Caco-2 (cell line): Measurements from ENCODE around the gene BRI3. TPM values are rescaled to one million over a fixed set of nuclear protein-coding genes. Genes with fewer than 3 reads are reported as not detected.

ENCODE experiments used
- BruUV-seq: library from RNA; stranded (reverse); fragments of 400-500 nt; replicated peaks from 2 replicates; lab custom pipeline; 2021; lab: Mats Ljungman, UMichigan
- CTCF ChIA-PET: fragments of 300-600 bp; sonication (Branson Sonifier 250); formaldehyde crosslinking; loops from one replicate; lab custom pipeline; 2022; ENCODE audit warnings: antibody characterized with exemption; lab: Charles Lee
- POLR2A ChIA-PET: fragments of 300-600 bp; sonication (Branson Sonifier 250); formaldehyde crosslinking; loops from one replicate; lab custom pipeline; 2022; ENCODE audit warnings: antibody characterized with exemption; lab: Charles Lee
- DNase-seq, 2 experiments: peaks; one replicate each; pipeline versions ENCODE4 v3.0.0 to v3.0.0-alpha.2; 2020 to 2022
- H3K27me3 ChIP-seq: replicated peaks from 2 replicates; pipeline ENCODE4 v1.6.0; 2011; ENCODE audit warnings: low read length; ENCODE audit not compliant: control insufficient read depth, insufficient read depth
- H3K36me3 ChIP-seq: 2 replicates; pipeline ENCODE4 v1.5.1; 2011; ENCODE audit warnings: low read length; ENCODE audit not compliant: control insufficient read depth, insufficient read depth
- H3K4me1 ChIP-seq: fragments of 250-450 bp; sonication (Bioruptor Pico); 2 replicates; pipeline ENCODE4 v1.5.1; 2020; ENCODE audit warnings: mild to moderate bottlenecking
- H3K4me3 ChIP-seq: 2 replicates; pipeline ENCODE4 v1.5.1; 2011; ENCODE audit warnings: low read depth, mild to moderate bottlenecking, control low read depth, low read length
- H3K9me3 ChIP-seq: fragments of 250-450 bp; sonication (Bioruptor Pico); 2 replicates; pipeline ENCODE4 v1.5.1; 2020; ENCODE audit warnings: mild to moderate bottlenecking, moderate library complexity
- H3K27ac Mint-ChIP-seq: one replicate; pipeline ENCODE4 v1.8.0; 2022; ENCODE audit warnings: mixed read lengths; ENCODE audit not compliant: unreplicated experiment
- H3K27me3 Mint-ChIP-seq: one replicate; pipeline ENCODE4 v1.8.0; 2022; ENCODE audit warnings: mixed read lengths; ENCODE audit not compliant: insufficient read depth, unreplicated experiment
- H3K36me3 Mint-ChIP-seq: one replicate; pipeline ENCODE4 v1.8.0; 2022; ENCODE audit warnings: mild to moderate bottlenecking, mixed read lengths; ENCODE audit not compliant: insufficient read depth, unreplicated experiment
- H3K4me1 Mint-ChIP-seq: one replicate; pipeline ENCODE4 v1.8.0; 2022; ENCODE audit warnings: low read depth, mixed read lengths; ENCODE audit not compliant: unreplicated experiment
- H3K4me3 Mint-ChIP-seq: one replicate; pipeline ENCODE4 v1.8.0; 2022; ENCODE audit warnings: mild to moderate bottlenecking, moderate library complexity, mixed read lengths; ENCODE audit not compliant: unreplicated experiment
- H3K9me3 Mint-ChIP-seq: one replicate; pipeline ENCODE4 v1.8.0; 2022; ENCODE audit warnings: mixed read lengths; ENCODE audit not compliant: unreplicated experiment
- intact Hi-C: fragments of 100-400 bp; cut with micrococcal nuclease; formaldehyde crosslinking; loops from one replicate; pipeline ENCODE4 v1.10.0; 2022; ENCODE audit not compliant: unreplicated experiment
- total RNA-seq: library from RNA; stranded (reverse); gene quantifications from 2 replicates; pipeline ENCODE4 v1.2.3, GENCODE V29; 2022
- TF ChIP-seq, protein P1 (sequence below), 2 experiments: fragments of 200-600 bp in 1 of 2; IDR thresholded peaks; 1 replicate in 1 of 2; 2 replicates in 1 of 2; pipeline versions ENCODE4 v1.5.1 to v1.8.0; 2011 to 2022; ENCODE audit warnings: antibody characterized with exemption in 1 of 2, control low read depth in 1 of 2, inconsistent platforms in 1 of 2, low read depth in 1 of 2, low read length in 1 of 2, mild to moderate bottlenecking in 1 of 2, moderate library complexity in 1 of 2; ENCODE audit not compliant: insufficient read depth in 1 of 2, severe bottlenecking in 1 of 2, unreplicated experiment in 1 of 2

BRI3 gene
- total RNA-seq, 1 experiment from 2014 or later, result 224 TPM

- H3K27me3 ChIP-seq, result no peaks in the 10 kb centered on the region
- Mint-ChIP-seq H3K4me3 (peak within 1 kb of the TSS; percentile 91), H3K27ac (peak within 1 kb of the TSS; percentile 85), H3K36me3 (peaks cover 18% of the 10 kb centered on the region), H3K27me3 (no peaks in the 10 kb centered on the region), H3K9me3 (no peaks in the 10 kb centered on the region), H3K4me1 (peaks cover 9% of the 10 kb centered on the region)
- TF ChIP-seq, protein P1, sequence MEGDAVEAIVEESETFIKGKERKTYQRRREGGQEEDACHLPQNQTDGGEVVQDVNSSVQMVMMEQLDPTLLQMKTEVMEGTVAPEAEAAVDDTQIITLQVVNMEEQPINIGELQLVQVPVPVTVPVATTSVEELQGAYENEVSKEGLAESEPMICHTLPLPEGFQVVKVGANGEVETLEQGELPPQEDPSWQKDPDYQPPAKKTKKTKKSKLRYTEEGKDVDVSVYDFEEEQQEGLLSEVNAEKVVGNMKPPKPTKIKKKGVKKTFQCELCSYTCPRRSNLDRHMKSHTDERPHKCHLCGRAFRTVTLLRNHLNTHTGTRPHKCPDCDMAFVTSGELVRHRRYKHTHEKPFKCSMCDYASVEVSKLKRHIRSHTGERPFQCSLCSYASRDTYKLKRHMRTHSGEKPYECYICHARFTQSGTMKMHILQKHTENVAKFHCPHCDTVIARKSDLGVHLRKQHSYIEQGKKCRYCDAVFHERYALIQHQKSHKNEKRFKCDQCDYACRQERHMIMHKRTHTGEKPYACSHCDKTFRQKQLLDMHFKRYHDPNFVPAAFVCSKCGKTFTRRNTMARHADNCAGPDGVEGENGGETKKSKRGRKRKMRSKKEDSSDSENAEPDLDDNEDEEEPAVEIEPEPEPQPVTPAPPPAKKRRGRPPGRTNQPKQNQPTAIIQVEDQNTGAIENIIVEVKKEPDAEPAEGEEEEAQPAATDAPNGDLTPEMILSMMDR (IDR thresholded peaks at IDR 0.05; ENCODE audit: insufficient read depth in 1 of 2, low read depth in 1 of 2, low read length in 1 of 2, severe bottlenecking in 1 of 2, unreplicated experiment in 1 of 2), result no peak
- H3K4me1 ChIP-seq, result peaks cover 8% of the 10 kb centered on the region; the same call in 1 of the 2 replicates
- H3K9me3 ChIP-seq, result no peaks in the 10 kb centered on the region
- peak; percentile 96 to 98 for DNase-seq
- intact Hi-C loops, result loop anchor here (1.0 kb wide), 2 partner anchors 24 to 29 kb away; partner anchors contain the start of gene BRI3
- no TSS peak for BruUV-seq
- CTCF ChIA-PET, result no interaction called here
- POLR2A ChIA-PET, result interaction anchor here (0.6 kb wide), 1 partner anchor 8 kb away, joined by 4 read pairs; no protein-coding TSS in a partner anchor
- H3K4me3 ChIP-seq, result peak within 1 kb of the TSS; percentile 68
- H3K36me3 ChIP-seq, result no peaks in the 10 kb centered on the region; the same call in 1 of the 2 replicates
Measured at GRCh38 chr7:98251601-98252424, 29.7 kb upstream of the BRI3 start, which contains the start of gene TECPR1. Gene TECPR1, minus strand, starts transcription at chr7:98252232. Its CDS starts 6,086 bp downstream, at chr7:98246146.

DNA sequence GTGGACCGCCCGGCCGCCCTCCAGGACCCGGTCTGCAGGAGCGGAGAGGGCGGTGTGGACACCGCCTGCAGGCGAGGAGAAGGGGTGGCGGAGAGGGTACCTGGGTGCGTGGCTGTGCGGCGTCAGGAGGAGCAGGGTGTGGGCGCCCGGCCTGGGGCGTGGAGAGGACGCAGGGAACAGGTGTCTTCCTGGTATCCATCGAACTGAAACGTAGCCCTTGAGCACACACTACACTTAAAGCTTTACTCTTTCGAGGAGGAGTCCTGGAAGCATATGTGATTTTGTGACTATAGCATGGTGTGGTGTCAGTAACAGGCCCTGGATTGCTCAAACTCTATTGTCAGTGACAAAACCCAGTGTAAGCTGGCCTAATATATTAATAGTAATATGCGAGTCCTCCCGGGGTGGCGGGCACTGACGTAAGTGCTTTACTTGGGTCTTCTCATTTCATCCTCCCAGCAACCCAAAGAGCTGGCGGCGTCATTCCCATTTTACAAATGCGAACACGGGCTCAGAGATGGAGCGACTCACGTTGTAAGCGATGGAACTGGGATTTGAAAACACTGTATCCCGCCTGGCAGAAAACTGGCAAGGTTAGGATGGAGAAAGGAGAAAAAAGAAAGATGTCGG is 28.9 kb upstream of the BRI3 start:
- TF ChIP-seq, protein P1 (IDR thresholded peaks at IDR 0.05; ENCODE audit: insufficient read depth in 1 of 2, low read depth in 1 of 2, low read length in 1 of 2, severe bottlenecking in 1 of 2, unreplicated experiment in 1 of 2), result no peak
- Histone ChIP-seq H3K36me3 (no peaks in the 10 kb centered on the region; the same call in 1 of the 2 replicates), H3K9me3 (no peaks in the 10 kb centered on the region), H3K4me3 (peak overlapping the region; percentile 68), H3K27me3 (no peaks in the 10 kb centered on the region), H3K4me1 (peaks cover 8% of the 10 kb centered on the region; the same call in 1 of the 2 replicates)
- peaks cover 9% of the 10 kb centered on the region for H3K4me1 Mint-ChIP-seq
- intact Hi-C loops, result loop anchor here (1.0 kb wide), 1 partner anchor 24 kb away; no protein-coding TSS in a partner anchor
- no peaks in the 10 kb centered on the region for H3K27me3 Mint-ChIP-seq
- H3K9me3 Mint-ChIP-seq, result no peaks in the 10 kb centered on the region
- ChIA-PET CTCF (no interaction called here), POLR2A (no interaction called here)
- no peak for DNase-seq
- peak overlapping the region; percentile 91 for H3K4me3 Mint-ChIP-seq
- peak overlapping the region; percentile 85 for H3K27ac Mint-ChIP-seq
- H3K36me3 Mint-ChIP-seq, result peaks cover 25% of the 10 kb centered on the region
- BruUV-seq, result TSS peak; percentile 65

DNA sequence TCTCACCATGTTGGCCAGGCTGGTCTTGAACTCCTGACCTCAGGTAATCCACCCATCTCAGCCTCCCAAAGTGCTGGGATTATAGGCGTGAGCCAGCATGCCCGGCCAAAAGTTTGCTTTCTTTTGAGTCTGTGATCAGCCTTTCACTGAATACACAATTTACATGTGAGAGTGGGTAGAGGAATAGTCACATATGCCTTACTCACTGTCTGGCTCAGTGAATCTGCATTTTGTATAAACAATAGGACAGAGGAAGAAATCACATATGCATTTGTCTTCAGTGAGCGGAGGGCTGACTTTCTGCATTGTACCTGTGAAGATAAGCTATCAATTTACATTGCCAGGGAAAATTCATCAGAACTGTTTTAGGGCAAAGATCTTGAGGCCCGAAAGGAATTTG is 27.0 kb upstream of the BRI3 start:
- no peak overlapping the region for H3K4me3 Mint-ChIP-seq
- Histone ChIP-seq H3K4me1 (peaks cover 8% of the 10 kb centered on the region; the same call in 1 of the 2 replicates), H3K9me3 (no peaks in the 10 kb centered on the region), H3K27me3 (no peaks in the 10 kb centered on the region), H3K36me3 (no peaks in the 10 kb centered on the region; the same call in 1 of the 2 replicates), H3K4me3 (no peak overlapping the region)
- BruUV-seq, result no TSS peak
- H3K27me3 Mint-ChIP-seq, result no peaks in the 10 kb centered on the region
- H3K36me3 Mint-ChIP-seq, result peaks cover 39% of the 10 kb centered on the region
- H3K4me1 Mint-ChIP-seq, result peaks cover 9% of the 10 kb centered on the region
- TF ChIP-seq, protein P1 (IDR thresholded peaks at IDR 0.05; ENCODE audit: insufficient read depth in 1 of 2, low read depth in 1 of 2, low read length in 1 of 2, severe bottlenecking in 1 of 2, unreplicated experiment in 1 of 2), result no peak
- ChIA-PET CTCF (no interaction called here), POLR2A (interaction anchor here (0.6 kb wide), 1 partner anchor 33 kb away, joined by 3 read pairs; no protein-coding TSS in a partner anchor)
- no peaks in the 10 kb centered on the region for H3K9me3 Mint-ChIP-seq
- no peak for DNase-seq
- intact Hi-C loops, result no loop called here
- no peak overlapping the region for H3K27ac Mint-ChIP-seq
